Activated CD4-positive, alpha-beta T cell treated with anti-CD3 and anti-CD28 coated beads, Interleukin-10, Interleukin-2, amounts not matched to agents 100 ng/mL and 50 ng/mL, durations not matched to agents 16 hours and 8 hours (primary cell): Measurements from ENCODE around the gene CNTNAP2.
A peak's percentile ranks its signal among the peaks of the same experiment; 100 is the strongest.

Experiments used
- DNase-seq: peaks from one replicate; pipeline ENCODE4 v3.0.0-alpha.2; 2020

CNTNAP2 gene

GRCh38 chr7:146635205-146636032, 518.8 kb downstream of the CNTNAP2 start:
- no peak for DNase-seq

GRCh38 chr7:146636033-146636356, 519.4 kb downstream of the CNTNAP2 start:
- no peak for DNase-seq

- no peak for DNase-seq
Measured at GRCh38 chr7:146636581-146636980, 520.0 kb downstream of the CNTNAP2 start.

DNA sequence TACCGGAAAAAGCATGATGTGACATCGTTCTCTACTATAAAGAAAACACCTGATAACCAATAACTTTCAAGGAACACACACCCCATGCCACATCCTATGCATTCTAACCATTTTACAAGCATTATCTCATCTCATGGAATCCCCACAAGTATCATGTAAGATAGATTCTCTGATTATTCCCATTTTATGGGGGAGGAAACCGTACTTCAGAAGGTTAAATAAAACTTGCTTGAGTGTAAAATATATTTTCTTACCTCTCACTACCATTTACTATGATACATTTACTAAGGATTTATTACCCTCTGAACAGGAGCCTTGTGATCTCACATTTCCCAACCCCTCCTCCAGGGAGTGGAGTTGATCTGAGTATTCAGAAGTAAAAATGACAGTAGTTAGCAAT, 522.7 kb downstream of the CNTNAP2 start:
- DNase-seq: no peak

DNA sequence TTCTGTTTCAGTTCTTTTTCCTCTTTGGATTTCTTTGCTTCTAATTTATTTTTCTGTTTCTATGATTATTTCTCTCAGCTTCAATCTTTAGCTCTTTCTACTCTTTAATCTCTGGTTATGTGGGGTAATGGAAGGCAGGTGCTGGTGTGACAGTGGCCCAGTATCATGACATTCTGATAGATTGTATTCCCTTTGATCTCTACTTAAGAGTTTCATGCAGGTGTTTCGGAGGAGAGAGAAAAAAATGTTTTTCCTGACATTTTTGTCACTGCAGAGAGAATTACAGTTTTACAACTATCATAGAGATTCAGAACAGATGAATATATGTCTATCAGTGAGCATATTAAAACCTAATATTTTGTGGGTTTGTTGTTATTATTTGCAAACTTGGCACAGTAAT, 524.9 kb downstream of the CNTNAP2 start:
- no peak for DNase-seq

GRCh38 chr7:146645383-146645976, 528.9 kb downstream of the CNTNAP2 start:
- no peak for DNase-seq

DNA sequence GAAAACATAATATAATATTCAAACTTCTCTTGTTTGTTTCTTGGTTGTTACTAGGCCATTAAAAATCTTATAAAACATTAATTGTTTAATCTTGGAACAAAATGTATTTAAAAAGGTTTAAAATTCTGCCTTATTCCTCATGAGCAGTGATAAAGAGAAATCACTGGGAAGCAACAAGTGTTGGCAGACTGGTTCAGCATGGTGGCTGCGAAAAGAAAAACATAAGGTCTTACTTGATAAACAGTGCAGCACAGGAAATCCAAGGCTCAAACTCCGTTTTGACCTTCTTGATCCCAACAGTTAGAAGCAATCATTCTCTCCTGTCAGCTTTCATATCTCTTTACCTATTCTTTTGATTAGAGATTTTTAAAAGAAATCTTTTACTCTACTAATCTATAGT, 530.8 kb downstream of the CNTNAP2 start:
- DNase-seq: no peak

DNA sequence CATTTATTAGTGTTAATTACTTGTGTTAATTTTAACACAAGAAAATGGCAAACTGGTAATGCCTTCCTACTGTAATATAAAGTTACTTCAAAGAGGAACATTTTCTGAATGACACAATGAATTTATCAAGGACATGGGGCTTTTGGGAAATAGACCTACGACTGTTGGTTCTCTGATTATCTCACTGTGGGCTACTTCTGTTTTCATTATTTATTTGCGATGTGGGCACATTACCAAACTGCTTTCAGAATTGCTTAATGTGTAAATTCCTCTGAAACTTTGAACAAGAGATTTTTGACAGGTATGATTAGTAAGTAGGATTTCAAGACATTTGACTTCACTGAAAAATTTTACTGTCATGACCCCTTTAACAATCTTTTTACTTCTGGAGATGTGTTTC, 535.6 kb downstream of the CNTNAP2 start:
- no peak for DNase-seq

DNA sequence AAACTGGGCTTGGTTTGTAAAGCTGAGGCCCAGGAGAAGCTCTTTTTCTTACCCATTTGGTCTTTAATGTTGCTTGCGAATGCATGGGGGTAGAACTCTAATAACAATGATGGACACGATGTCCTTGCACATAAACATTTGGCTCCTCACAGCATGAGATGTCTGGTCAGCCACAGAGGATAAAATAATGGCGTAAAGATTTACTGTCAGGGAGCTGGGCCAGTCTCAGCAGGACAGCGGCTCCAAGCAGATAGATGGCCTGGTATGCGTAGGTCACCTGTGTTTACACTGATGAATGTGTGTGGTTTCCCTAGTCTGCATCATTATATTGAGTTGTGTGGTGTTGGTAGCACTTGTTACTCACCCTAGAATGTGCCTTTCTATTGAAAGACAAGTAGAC, 537.4 kb downstream of the CNTNAP2 start:
- no peak for DNase-seq

DNA sequence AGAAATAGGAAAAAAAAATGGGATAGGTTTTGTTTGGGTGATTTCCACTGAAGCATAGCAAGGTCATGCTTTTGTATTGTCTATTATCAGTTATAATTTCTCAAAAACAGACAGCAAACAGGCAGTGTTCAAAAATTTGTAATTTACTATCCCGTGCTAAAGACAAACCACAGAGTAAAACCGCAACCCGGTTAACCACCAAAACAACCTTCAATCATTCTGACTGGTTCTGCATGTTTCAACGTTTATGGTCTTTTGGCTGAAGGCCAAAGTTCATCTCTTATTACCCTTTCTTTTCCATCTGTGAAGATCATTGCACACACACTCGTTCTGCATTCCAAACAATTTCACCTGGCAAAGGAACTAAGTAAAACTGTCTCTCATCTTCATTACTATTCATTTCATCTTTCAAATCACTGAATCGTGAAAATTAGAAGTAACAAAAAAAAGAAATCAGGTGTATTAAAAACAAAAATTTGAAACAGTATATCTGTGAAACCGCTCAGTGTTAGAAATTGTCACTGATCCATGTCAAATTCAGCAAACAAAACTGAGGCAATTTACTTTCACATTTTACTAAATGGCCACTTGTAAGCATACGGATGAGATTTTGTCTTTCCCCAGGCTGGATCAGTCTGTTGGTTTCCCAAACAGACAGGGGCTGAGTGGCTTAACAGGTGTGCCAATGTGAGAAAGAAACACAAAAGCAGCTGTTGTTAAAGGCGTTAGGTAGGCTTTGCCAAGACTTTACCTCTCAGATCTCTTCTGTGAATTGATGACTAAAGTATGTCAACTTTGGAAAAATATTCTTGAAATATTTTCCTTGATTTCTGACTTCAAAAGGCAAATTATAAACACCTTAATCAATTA, 539.6 kb downstream of the CNTNAP2 start:
- peak; percentile 18 for DNase-seq

GRCh38 chr7:146656988-146657387, 540.4 kb downstream of the CNTNAP2 start:
- DNase-seq: no peak

GRCh38 chr7:146658604-146659003, 542.0 kb downstream of the CNTNAP2 start:
- DNase-seq: no peak

GRCh38 chr7:146659732-146660131, 543.1 kb downstream of the CNTNAP2 start:
- DNase-seq: no peak

DNA sequence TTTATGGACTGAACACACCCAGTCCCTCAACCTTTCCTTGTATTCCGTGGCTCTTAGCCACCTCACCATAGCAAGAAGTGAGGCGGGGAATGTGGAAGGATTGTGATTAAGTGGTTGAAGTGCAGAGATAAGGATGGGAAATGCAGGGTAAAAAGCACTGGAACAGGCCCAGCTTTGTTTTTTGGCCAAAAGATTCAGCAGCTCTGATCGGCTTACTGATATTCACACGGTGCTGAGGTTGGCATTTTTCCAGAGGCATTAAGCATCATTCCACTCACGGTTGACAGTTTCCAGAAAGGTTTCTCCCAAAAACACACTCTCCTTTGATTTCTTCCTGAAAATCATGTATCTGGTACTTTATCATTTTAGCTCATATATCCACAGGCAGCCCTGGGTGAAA, 544.2 kb downstream of the CNTNAP2 start:
- no peak for DNase-seq

DNA sequence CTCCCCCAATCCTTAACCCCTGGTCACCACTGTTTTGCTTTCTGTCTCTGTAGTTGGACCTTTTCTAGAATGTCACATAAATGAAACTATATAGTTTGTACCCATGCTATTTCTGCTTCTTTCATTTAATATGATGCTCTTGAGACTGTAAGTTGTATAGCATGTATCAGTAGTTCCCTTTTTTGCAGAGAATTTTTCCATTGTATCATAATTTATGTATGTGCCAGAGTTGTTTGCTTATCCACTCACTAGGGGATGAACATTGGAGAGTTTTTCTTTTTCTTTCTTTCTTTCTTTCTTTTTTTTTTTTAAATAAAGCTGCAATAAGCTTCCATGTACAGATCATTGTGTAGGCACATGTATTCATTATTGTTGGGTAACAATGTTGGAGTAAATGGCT, 544.8 kb downstream of the CNTNAP2 start:
- no peak for DNase-seq

DNA sequence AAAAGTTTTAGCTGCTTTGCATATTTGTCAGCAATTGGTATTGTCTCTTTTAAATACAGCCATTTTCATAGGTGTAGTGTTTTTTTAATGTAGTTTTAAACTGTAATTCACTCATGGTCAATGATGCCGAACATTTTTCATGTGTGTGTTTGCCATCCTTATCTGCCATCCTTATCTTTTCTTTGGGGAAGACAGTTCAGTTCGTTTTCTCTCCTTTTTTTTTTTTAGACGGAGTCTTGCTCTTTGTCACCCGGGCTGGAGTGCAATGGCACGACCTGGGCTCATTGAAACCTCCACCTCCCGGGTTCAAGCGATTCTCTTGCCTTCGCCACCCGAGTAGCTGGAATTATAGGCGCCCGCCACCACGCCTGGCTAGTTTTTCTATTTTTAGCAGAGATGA, 545.3 kb downstream of the CNTNAP2 start:
- no peak for DNase-seq

DNA sequence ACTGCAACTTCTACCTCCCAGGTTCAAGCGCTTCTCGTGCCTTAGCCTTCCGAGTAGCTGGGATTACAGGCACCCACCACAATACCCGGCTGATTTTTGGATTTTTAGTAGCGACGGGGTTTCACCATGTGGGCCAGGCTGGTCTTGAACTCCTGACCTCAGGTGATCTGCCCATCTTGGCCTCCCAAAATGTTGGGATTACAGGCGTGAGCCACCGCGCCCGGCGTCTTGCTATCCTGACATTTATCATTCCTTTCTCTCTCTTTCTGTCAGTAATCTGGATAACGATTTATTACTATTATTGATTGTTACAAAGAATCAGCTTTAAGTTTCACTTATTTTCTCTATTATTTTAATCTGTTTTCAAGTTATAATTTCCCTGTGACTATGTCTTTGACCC, 548.4 kb downstream of the CNTNAP2 start:
- no peak for DNase-seq

DNA sequence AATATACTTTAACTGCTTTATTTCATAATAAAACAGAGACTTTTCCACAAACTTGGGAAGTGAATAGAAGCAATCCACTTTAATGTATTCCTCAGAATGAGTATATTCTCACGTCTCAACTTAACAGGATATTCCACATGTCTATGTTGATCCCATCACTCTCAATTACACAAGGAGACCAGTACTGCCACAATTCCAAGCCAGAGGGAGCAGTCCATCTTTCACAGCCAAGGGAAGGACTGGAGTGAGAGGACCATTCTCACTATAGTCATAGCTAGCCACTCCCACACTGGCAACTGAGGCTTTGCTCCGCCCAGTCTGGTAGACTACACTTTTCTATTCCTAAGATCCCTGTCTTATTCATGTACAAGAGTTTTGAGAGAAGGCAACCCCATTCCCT, 553.9 kb downstream of the CNTNAP2 start:
- no peak for DNase-seq

GRCh38 chr7:146681487-146681886, 564.9 kb downstream of the CNTNAP2 start:
- no peak for DNase-seq

DNA sequence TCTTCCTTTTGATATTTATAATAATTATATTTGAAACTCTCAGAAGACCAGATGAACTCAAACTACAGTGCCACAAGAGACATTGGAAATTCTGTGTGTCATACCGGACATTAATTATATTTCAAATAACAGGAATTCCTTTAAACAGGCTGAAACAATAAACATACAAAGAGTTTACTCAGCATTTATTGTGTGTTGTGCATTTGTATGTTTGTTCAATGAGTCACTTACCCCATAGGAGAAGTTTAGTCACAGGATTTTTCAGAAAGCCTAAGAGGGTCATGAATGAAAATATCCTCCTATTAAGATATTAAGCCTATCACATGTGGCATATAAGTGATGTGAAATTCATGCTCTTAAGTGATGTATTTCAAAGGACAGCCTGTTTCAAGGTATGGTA, 566.8 kb downstream of the CNTNAP2 start:
- no peak for DNase-seq

DNA sequence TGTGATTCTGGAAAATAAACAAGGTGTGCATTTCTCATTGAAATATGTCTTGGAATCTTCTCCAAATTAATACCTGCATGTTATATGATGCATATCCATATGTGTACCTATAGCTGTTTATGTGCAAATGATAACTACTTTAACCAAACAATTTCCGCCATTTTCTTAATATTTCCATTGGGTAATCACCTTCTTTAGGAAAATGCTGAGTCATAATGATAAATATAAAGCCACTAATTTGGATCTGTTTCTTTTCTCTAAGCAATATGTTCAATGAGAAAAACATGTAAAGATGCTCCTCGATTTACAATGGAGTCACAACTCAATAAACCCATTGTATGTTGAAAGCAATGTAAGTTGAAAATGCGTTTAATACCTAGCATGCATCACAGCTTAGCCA, 574.4 kb downstream of the CNTNAP2 start:
- no peak for DNase-seq

DNA sequence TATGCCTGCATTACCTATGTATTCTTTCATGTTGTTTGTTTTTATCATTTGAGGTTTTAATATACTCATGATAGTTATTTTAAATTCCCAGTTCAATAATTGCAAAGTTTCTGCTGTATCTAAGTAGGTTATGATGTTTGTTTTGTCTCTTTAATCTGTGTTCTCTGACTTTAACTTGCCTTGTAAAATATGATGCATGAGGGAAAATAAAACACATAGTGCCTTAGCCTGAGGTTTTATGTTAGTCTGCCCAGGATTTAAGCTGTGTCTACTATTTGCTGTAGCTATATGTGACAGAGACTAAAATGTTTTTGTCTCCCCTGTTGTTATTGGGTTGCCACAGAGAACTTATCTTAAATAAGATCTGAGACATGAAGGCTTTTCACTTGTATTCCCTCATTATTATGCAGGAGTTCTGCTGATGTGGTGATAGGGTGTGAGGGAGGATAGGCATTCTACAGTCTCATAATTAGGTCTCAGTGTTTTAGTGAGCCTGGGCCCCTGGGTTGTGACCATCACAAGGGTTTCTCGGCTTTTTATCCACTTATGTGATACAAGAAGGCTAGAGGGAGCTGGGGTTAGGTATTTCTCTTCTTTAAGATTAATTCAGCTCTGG, 582.5 kb downstream of the CNTNAP2 start:
- DNase-seq: no peak

GRCh38 chr7:146700015-146700560, 583.5 kb downstream of the CNTNAP2 start:
- DNase-seq: no peak
